Astrocyte (in vitro differentiated cells and primary cell): ENCODE data around the gene NCAPG2.

Experiments
- EZH2 ChIP-seq: IDR thresholded peaks from 2 replicates; pipeline ENCODE4 v1.6.1; 2012; ENCODE audit warnings: mild to moderate bottlenecking, low read length, inconsistent platforms; ENCODE audit not compliant: insufficient read depth
- TF ChIP-seq, protein P1 (sequence below): IDR thresholded peaks from 2 replicates; pipeline ENCODE4 v1.5.1; 2011; ENCODE audit warnings: low read depth, mild to moderate bottlenecking, inconsistent platforms, low read length, moderate library complexity; ENCODE audit not compliant: insufficient read depth

DNA sequence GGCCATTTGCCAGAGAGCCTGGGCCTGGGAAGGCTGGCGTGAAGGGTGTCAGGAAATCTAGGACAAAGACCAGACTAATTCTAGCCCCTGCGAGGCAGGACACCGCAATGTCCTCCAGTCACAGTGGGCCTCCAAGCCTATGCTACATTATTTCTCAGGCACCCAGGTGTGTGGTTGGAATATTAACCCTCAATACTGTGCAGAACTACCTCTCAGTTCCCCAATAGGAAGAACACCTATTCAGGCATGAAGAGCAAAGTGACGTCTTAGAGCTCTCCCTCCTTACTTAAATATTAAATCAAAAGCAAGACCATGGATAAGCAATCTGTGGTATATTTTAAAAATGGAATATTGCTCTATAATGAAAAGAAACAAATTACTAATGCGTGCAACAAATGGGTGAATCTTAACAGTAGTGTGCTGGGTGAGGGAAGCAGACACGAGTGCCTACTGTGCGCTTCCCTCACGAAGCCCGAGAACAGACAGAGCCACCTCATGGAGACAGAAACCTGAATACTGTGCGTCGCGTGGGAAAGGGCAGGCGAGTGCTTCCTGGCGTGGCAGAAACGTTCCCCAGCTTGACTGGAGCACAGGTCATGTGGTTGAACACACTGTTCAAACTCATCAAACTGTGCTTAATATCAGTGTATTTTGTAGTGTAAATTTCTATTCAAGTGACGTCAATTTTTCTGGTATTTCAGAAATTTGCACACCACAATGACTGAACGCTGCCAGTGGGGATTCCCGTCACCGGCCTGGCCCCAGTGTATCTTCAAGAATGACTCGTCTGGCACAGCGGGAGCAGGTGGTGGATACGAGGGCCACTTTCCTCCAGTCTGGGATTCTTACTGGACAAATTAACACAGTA lies 101.5 kb downstream of the NCAPG2 start:
- TF ChIP-seq, protein P1, sequence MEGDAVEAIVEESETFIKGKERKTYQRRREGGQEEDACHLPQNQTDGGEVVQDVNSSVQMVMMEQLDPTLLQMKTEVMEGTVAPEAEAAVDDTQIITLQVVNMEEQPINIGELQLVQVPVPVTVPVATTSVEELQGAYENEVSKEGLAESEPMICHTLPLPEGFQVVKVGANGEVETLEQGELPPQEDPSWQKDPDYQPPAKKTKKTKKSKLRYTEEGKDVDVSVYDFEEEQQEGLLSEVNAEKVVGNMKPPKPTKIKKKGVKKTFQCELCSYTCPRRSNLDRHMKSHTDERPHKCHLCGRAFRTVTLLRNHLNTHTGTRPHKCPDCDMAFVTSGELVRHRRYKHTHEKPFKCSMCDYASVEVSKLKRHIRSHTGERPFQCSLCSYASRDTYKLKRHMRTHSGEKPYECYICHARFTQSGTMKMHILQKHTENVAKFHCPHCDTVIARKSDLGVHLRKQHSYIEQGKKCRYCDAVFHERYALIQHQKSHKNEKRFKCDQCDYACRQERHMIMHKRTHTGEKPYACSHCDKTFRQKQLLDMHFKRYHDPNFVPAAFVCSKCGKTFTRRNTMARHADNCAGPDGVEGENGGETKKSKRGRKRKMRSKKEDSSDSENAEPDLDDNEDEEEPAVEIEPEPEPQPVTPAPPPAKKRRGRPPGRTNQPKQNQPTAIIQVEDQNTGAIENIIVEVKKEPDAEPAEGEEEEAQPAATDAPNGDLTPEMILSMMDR = no peak
- no peak for TF ChIP-seq EZH2
